ENCODE measurements around the gene COPE. TPM values are rescaled to one million over a fixed set of nuclear protein-coding genes. Genes with fewer than 3 reads are reported as not detected.

COPE gene
- total RNA-seq, 1 donor = 179 TPM

DNA sequence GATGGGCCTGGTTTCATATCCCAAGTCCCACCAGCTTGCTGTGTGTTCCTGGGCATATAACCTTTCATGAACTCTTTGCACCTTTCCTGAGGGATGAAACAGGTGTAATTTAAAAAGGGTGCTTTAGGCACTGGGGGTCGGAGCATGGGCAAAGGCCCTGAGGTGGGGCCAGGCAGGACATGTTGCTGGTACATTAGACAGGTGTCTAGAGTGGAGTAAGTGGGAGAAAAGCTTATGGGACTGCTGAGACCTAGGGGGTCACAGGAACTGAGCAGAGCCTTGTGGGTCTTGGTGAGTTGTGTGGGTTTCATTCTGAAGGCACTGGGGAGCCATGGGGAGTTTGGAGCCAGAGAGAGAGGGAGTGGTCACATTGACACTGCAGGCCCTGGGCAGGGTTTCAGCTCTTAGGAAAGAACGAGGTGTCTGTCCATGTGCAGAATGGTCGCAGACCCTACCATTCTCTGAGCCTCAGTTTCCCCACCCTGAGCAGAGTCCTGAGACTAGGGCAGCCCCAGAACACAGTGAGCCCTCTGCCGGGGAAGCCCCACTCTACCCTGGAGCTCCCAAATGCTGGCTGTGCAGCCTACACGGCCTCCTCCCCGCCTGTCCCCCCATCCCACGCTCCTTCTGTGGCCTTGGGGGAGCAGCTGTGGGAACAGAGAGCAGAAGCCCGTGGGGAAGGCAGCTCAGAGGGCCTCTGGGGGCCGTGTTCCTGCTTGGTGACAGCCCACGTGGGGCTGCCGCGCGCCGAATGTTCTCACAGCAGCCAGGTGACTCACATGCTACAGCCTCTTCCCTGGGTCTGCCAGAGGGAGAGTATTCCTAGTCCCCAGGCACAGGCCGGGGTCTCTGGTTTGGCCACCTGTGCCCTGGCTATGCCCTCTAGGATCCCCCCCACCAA lies 29.1 kb upstream of the COPE start:
- Histone ChIP-seq H4K20me1 (ENCODE audit: insufficient read depth, low read length) (peaks cover 3% of the 10 kb centered on the region), H3K36me3 (ENCODE audit: insufficient read depth, low read length) (peaks cover 4% of the 10 kb centered on the region), H3K9me3 (ENCODE audit: low read depth, low read length) (no peaks in the 10 kb centered on the region), H3K27me3 (ENCODE audit: insufficient read depth, low read length) (no peaks in the 10 kb centered on the region), H3K4me1 (ENCODE audit: insufficient read depth, low read length) (peaks cover 6% of the 10 kb centered on the region), H2AFZ (ENCODE audit: low read length) (no peak overlapping the region), H3K79me2 (ENCODE audit: insufficient read depth, low read length) (no peaks in the 10 kb centered on the region), H3K4me2 (ENCODE audit: insufficient read depth, low read length) (no peak overlapping the region), H3K27ac (ENCODE audit: low read depth, low read length) (no peak overlapping the region), H3K4me3 (ENCODE audit: insufficient read depth, low read length) (no peak overlapping the region)
- DNase-seq (ENCODE audit: insufficient read length, low spot score, missing footprints) = peak; percentile 62
- TF ChIP-seq, protein P1, sequence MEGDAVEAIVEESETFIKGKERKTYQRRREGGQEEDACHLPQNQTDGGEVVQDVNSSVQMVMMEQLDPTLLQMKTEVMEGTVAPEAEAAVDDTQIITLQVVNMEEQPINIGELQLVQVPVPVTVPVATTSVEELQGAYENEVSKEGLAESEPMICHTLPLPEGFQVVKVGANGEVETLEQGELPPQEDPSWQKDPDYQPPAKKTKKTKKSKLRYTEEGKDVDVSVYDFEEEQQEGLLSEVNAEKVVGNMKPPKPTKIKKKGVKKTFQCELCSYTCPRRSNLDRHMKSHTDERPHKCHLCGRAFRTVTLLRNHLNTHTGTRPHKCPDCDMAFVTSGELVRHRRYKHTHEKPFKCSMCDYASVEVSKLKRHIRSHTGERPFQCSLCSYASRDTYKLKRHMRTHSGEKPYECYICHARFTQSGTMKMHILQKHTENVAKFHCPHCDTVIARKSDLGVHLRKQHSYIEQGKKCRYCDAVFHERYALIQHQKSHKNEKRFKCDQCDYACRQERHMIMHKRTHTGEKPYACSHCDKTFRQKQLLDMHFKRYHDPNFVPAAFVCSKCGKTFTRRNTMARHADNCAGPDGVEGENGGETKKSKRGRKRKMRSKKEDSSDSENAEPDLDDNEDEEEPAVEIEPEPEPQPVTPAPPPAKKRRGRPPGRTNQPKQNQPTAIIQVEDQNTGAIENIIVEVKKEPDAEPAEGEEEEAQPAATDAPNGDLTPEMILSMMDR (IDR thresholded peaks at IDR 0.05; ENCODE audit: extremely low read depth, low read depth, low read length) = no peak

DNA sequence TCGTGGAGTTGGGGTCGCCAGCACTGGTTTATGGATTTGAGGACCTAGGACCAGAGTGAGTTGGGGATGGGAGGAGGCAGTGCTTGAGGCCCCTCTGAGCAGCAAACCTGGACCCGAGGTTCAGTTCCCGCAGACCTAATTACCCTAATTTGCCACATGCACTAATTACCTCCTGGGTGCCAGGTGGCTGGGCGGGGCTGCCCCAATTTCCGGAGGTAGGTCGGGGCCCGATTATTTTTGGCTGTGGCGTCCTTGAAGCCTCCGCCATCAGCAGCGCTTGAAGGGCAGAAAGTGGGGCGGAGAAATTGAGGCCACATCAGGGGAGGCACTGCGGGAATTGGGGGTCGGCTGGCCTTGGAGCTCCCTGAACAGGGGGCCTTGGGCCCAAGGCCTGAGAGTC lies 27.7 kb upstream of the COPE start:
- Histone ChIP-seq H3K27me3 (ENCODE audit: insufficient read depth, low read length) (no peaks in the 10 kb centered on the region), H3K4me1 (ENCODE audit: insufficient read depth, low read length) (peaks cover 6% of the 10 kb centered on the region), H3K4me3 (ENCODE audit: insufficient read depth, low read length) (no peak overlapping the region), H3K9me3 (ENCODE audit: low read depth, low read length) (no peaks in the 10 kb centered on the region), H2AFZ (ENCODE audit: low read length) (no peak overlapping the region), H3K36me3 (ENCODE audit: insufficient read depth, low read length) (peaks cover 4% of the 10 kb centered on the region), H3K4me2 (ENCODE audit: insufficient read depth, low read length) (no peak overlapping the region), H4K20me1 (ENCODE audit: insufficient read depth, low read length) (peaks cover 3% of the 10 kb centered on the region), H3K79me2 (ENCODE audit: insufficient read depth, low read length) (no peaks in the 10 kb centered on the region), H3K27ac (ENCODE audit: low read depth, low read length) (no peak overlapping the region)
- TF ChIP-seq, protein P1 (IDR thresholded peaks at IDR 0.05; ENCODE audit: extremely low read depth, low read depth, low read length) = no peak
- peak; percentile 29 for DNase-seq (ENCODE audit: insufficient read length, low spot score, missing footprints)

DNA sequence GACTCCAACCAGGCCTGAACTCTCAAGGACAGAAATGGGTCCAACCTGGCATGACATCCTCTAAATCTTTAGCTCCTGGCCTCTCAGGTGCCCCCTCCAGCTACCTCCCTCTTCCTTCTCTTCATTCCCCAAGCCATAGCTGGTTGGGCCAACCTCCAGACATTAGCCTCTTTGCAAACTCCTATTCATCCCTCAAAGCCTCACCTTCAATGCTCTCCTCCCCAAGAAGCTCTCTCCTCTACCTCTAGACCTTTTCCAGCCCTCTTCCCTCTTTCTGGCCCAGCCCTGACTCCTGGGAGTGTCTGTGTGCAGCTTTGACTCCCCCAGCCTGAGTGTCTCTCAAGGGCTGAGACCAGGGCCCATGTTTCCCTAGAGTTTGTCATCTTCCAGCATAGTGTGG lies 27.1 kb upstream of the COPE start:
- Histone ChIP-seq H2AFZ (ENCODE audit: low read length) (no peak overlapping the region), H3K4me3 (ENCODE audit: insufficient read depth, low read length) (no peak overlapping the region), H4K20me1 (ENCODE audit: insufficient read depth, low read length) (no peaks in the 10 kb centered on the region), H3K27ac (ENCODE audit: low read depth, low read length) (no peak overlapping the region), H3K4me1 (ENCODE audit: insufficient read depth, low read length) (peaks cover 4% of the 10 kb centered on the region), H3K4me2 (ENCODE audit: insufficient read depth, low read length) (no peak overlapping the region), H3K9me3 (ENCODE audit: low read depth, low read length) (no peaks in the 10 kb centered on the region), H3K36me3 (ENCODE audit: insufficient read depth, low read length) (peaks cover 4% of the 10 kb centered on the region), H3K79me2 (ENCODE audit: insufficient read depth, low read length) (peaks cover 4% of the 10 kb centered on the region), H3K27me3 (ENCODE audit: insufficient read depth, low read length) (no peaks in the 10 kb centered on the region)
- TF ChIP-seq, protein P1 (IDR thresholded peaks at IDR 0.05; ENCODE audit: extremely low read depth, low read depth, low read length) = no peak
- peak; percentile 10 for DNase-seq (ENCODE audit: insufficient read length, low spot score, missing footprints)

DNA sequence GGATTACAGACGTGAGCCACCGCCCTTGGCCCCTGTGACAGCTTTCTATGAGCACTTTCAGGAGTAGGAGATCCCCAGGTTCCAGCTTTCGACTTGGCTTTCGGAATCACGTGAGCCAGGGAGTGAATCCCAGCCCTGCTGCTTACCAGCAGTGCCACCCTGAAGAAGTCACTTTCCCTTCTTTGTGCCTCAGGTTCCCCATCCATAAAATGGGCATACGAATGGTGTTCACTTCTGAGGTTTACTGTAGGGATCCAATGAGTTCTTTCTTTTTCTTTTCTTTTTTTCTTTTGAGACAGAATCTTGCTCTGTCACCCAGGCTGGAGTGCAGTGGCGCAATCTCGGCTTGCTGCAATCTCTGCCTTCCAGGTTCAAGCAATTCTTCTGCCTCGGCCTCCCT lies 26.1 kb upstream of the COPE start:
- DNase-seq (ENCODE audit: insufficient read length, low spot score, missing footprints) = peak; percentile 18
- Histone ChIP-seq H3K79me2 (ENCODE audit: insufficient read depth, low read length) (peaks cover 9% of the 10 kb centered on the region), H3K4me3 (ENCODE audit: insufficient read depth, low read length) (no peak overlapping the region), H4K20me1 (ENCODE audit: insufficient read depth, low read length) (no peaks in the 10 kb centered on the region), H3K36me3 (ENCODE audit: insufficient read depth, low read length) (peaks cover 4% of the 10 kb centered on the region), H2AFZ (ENCODE audit: low read length) (no peak overlapping the region), H3K4me1 (ENCODE audit: insufficient read depth, low read length) (peaks cover 4% of the 10 kb centered on the region), H3K9me3 (ENCODE audit: low read depth, low read length) (no peaks in the 10 kb centered on the region), H3K27me3 (ENCODE audit: insufficient read depth, low read length) (no peaks in the 10 kb centered on the region), H3K4me2 (ENCODE audit: insufficient read depth, low read length) (no peak overlapping the region), H3K27ac (ENCODE audit: low read depth, low read length) (no peak overlapping the region)
- TF ChIP-seq, protein P1 (IDR thresholded peaks at IDR 0.05; ENCODE audit: extremely low read depth, low read depth, low read length) = no peak

Data from osteoblast (primary cell).